CD4-positive, alpha-beta T cell treated with Interleukin-12 subunit alpha and Interleukin-12 subunit beta, for 1 hour (primary cell): ENCODE data around the gene EPHA3.

ENCODE experiments used
- DNase-seq: peaks from one replicate; pipeline ENCODE4 v3.0.0-alpha.2; 2020

The EPHA3 gene

DNA sequence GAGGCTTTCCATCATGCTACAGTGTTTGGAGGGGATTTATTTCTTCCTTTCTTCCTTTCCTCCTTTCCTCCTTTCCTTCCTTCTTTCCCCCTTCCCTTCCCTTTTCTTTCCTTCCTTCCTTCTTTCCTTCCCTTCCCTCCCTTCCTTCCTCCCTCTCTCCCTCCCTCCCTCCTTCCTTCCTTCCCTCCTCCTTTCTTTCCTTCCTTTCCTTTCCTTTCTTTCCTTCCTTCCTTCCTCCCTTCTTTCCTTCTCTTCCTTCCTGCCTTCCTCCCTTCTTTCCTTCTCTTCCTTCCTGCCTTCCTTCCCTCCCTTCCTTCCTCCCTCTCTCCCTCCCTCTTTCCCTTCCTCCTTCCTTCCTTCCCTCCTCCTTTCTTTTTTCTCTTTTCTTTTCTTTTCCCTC lies 127.2 kb downstream of the EPHA3 start:
- DNase-seq, result no peak

DNA sequence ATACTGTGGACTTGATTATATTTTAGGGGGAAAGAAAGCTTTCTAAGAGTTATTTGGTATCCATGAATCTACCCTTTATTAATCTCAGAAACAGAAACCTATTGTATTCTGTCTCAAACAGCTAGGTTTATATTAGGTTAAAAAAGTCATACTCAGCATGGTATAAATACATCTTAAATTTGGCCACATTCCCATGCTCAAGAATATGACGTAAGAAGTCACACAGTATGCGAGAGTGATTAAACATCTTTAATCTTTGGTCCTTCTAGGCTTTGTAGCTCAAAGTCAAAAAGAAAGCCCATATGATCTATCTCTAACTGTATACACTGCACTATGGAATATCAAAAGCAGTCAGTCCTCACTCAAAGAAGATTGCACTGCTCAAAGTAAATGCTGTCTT lies 131.4 kb downstream of the EPHA3 start:
- DNase-seq, result no peak

DNA sequence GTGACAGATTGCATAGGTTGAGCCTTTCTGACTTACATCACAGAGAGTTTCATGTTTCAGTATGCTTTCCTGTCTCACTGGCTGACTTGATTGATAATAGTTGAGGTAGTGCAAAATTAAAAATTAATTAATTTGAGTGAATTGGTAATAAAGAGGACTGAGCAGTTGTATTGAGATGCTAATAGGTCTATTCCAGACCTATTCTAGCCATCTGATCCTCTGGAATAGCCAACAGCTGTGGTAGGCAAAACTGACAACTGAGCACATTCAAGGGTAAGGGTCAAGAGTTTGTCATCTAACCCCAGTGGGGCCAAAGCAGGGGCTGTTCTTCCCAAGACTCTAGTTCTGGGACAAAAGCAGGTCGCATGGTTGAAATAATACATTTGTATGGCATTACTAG lies 132.4 kb downstream of the EPHA3 start:
- DNase-seq, result no peak

DNA sequence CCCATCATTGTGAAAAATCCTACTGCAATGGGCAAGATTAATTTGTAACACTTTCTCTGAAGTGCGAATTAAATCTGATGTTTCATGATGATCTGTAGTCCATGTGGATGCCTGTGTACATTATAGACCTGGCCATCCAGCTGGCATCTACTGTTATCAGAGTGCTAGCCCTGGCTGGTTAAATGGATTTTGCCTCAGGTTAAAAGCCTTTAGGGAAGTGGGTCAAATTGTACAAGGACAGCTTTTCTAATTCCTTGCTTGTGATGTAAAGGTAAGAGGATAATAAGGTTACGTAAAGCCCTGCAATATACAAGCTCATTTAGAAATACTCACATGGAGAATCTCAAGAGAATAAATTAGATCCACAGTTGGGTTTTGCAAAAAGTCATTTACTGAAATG lies 138.2 kb downstream of the EPHA3 start:
- DNase-seq, result no peak

DNA sequence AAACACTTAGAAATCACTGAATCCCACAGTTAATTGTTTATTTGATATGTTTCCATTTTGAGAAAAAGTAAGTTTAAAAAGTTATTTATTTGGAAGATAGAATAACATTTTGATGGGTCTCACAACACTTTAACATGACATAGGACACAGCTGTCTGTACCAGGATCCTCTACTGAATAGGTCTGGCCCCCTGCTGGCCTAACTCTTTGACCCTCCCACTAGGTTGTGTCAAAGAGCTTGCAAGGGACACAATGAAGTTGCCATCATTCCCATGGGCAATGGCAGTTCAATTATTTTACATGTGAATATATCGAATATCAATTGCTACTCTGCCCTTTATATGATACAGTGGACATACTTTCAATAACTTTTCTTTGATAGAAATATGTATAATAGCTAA lies 138.9 kb downstream of the EPHA3 start:
- no peak for DNase-seq

DNA sequence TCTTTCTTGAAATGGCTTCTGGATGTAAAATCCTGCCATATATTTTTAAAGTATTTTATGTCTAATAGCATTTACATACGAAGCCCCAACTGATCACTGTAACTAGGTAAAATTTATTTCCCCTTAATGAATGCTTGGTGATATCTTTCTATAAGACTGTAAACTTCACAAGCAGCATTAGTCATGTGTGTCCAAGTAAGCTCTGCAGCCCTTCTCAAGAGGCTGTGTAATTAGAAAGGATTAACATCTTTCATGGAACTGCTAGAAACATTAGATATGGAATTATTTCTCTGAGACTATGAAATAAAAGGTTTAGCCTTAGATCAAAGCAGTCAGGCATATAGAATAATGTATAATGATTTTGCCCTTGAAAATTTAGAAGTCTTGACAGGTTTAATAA lies 143.3 kb downstream of the EPHA3 start:
- no peak for DNase-seq

DNA sequence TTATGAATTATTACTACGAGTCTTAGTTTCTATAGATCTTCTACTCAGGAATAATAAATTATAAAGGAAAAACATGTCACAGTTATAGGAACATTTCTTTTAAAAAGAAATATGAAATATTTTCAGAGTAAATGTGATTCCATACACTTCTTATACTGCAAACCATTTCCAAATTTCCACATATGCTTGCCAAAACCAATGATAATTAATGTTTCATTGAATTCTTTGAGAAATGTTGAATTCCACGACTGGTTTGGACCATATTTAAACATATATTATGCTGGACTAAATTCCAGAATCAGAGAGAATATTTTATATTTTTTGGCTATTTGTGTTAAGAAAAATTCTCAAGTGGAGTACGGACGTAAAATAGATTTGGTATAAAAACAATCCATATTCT lies 144.6 kb downstream of the EPHA3 start:
- DNase-seq, result no peak

DNA sequence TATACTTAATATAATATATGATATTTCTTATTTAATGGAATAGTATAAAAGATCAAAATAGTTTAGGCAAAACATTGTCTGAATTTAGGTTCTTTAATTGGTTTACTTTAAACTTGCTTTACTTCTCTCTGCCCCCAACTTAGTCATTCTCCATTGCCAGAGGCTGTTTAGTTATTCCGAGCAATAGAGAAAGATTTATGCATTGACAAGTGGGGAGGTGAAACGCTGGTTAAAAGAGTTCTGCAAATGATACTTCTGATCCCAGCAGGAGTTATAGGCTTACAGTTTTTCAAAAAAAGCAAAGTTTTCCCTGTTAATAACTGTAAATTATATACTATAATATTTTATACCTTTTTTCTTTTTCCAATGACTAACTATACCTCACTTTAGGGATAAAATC lies 145.4 kb downstream of the EPHA3 start:
- no peak for DNase-seq

DNA sequence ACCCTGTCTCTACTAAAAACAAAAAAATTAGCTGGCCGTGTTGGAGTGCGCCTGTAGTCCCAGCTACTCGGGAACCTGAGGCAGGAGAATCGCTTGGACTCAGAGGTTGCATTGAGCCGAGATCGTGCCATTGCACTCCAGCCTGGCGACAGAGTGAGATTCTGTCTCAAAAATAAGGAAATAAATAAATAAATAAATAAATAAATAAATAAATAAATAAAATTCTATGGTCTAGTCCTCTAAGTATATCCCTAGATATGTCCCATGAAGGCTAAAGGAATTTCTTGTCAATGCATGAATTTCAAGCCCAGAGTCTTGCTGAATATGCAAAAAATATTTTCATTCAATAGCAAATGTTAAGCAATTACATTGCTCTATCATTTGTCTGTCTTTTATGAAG lies 149.0 kb downstream of the EPHA3 start:
- no peak for DNase-seq

DNA sequence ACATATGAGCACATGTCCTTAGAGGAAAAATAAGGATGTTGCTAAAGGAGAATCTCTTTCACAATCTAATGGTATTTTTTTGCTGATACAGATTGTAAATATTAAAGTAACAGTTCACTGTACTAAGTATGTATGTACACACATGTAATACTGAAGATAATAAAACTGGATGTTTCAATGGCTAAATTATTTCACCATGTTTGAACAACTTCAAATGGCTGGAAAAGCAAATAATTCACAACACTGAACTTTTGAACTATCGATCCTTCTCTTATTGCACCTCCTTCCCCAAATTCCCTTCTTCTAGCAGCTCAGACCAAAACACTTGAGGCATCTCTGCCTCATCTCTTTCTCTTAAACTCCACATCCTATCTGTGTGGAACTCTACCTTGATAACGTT lies 149.5 kb downstream of the EPHA3 start:
- no peak for DNase-seq

DNA sequence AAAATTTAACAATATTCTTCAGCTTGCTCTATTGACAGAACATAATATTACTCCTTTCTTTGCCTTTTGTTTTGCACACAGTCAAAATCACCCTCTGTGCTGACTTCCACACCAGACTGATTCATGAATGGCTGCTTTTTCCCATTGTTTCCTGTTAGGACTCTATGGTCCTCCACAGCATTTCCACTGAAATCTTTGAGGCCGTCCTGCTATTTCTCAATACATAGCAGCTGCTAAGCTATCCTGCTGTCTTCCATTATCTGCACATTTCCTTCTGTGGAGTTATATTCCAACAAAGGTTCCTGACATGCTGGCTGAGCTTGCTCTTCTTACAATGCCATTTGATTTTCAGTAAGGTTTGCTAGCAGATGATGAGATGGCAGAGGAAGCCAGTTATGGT lies 153.3 kb downstream of the EPHA3 start:
- no peak for DNase-seq

DNA sequence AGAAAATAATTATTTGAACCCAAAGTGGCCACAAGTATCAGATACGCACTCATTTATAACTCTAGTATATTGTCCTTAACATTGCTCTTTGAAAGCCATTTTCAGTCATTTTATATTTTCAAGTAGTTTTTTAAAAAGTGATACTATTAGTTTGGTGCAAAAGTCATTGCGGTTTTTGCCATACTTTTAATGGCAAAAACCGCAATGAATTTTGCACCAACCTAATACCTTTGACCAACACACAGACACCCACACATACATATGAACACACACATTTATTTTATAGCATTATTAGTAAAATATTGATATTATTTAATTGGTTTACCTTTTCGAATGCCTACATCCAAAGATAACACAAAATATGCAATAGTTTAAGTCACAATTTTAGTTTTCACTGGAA lies 154.3 kb downstream of the EPHA3 start:
- DNase-seq, result no peak

DNA sequence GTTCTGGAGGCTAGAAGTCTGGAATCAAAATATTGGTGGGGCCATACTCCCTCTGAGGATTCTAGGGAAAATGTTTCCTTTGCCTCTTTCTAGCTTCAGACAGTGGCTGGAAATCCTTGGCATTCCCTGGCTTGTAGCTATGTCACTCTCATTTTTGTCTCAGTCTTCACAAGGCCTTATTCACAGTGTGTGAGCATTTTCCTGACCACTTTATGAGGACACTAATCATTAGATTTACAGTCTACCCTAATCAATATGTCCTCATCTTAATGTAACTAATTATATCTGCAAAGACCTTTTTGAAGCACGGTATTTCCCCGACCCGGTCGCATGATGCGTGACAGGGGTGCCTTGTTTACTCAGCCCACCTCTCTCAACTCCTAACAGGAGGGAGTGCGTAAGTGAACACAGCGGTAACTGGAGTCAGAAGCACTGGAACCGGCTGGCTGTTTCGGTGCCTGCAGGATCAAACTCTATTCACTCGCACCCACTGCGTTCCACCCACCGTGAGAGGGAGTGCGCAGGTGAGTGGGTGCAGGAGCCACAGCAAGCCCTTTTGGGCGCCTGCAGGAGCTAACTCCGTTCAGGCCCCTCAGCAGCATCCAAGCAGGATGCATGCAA lies 155.0 kb downstream of the EPHA3 start:
- DNase-seq, result no peak

DNA sequence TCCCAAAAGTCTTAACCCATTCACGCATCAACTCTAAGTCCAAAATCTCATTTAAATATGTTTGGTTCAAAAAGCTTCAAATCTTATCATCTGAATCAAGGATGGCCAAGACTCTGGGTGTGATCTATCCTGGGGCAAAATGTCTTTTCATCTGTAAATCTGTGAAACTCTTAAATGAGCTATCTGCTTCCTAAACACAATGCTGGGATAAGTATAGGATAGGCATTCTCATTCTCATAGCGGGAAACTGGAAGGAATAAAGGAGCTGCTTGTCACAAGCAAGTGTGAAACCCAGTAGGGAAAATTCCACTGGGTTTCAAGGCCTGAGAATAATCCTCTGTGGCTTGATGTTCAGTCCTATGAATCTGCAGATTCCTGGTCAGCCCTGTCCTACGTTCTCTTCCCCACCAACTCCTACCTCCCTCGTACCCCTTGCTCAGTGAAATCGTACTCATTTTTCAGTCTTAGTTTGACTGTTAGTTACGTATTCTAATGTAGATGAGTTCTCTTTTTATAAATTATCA lies 156.7 kb downstream of the EPHA3 start:
- no peak for DNase-seq

DNA sequence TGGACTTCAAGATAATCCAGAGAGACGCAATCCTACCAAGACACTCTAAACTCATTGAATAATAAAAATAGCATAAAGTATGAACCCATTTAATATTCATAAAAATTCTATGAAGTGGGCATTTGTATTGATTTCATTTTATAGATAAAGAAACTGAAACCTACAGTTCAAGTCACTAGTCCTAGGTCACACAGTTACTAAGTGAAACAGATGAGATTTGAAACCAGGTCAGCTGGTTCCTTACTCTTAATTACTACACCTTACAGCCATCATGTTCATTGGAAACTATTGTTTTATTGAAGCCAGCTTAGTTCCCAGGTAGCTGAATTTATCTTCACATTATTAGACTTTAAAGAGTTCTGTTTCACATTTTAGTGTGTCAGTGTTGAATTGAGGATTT lies 158.7 kb downstream of the EPHA3 start:
- no peak for DNase-seq

DNA sequence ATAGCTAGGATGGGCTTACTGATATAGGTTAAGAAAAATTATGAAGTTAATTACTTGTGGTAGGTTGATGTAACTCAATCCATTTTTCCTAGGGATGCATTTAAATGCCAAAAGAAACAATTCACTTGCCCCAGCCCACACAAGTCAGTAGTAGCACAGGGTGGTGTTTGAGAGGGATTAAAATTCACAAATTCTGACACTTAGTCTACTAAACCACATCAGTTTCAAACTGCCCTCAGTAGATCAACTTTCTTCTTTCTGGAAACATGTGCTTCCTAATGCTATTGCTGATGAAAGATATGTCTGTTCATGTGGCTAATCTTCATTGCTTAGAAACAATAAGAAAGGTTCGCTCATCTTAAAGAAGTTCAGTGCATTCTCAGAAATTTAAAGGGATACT lies 160.6 kb downstream of the EPHA3 start:
- DNase-seq, result no peak

DNA sequence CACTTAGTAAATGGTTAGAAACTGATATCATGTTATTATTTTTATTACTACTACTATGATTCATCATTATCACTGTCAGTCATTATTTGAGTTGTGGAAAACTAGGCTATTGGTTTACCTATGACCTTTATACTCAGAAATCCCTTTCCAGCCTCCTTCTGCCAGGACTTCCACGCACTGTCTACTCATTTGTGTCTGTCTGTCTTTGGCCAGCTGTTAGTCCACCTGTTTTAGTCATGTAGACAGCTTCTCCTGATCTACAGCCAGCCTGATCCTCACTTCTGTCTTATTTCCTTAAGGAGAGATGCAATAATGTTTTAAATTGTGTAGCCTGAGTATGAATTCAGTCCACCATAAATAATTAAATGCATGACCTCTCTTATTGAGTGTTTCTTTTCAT lies 162.8 kb downstream of the EPHA3 start:
- DNase-seq, result no peak

DNA sequence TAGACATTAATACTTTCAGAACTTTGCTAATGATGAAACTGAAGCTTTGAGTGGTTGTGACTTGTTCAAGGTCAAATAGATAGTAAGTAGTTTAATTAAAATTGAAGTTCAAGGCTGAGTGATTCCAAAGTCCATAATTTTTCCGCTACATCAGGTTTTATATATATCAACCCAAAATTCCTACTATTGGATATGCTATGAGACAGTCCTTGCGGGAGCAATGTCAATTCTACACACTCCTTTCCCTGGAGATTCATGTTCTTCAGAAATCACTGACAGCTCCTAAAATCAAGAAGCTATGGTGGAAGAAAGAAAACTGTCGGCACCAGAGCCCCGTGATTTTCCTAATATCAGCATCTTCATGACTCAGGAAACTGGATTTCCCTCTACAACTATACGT lies 167.6 kb downstream of the EPHA3 start:
- no peak for DNase-seq

DNA sequence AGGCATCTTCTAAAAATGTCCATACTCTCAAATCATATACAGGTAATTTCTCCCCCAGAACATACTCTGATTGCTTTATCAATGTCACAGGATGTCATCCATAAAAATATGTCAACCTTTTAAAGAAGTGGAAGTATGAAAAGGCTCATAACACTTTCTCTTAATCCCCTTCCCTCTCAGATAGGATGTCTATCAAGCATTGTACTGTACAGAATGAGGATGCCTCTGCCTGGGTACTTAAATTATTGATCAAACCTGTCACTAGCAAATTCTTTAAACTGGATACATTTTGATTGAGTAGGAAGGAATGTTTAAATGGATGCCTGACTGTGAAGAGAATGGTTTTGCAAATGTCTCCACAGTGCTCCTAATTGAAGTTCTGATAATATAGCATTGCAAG lies 168.7 kb downstream of the EPHA3 start:
- DNase-seq, result no peak

DNA sequence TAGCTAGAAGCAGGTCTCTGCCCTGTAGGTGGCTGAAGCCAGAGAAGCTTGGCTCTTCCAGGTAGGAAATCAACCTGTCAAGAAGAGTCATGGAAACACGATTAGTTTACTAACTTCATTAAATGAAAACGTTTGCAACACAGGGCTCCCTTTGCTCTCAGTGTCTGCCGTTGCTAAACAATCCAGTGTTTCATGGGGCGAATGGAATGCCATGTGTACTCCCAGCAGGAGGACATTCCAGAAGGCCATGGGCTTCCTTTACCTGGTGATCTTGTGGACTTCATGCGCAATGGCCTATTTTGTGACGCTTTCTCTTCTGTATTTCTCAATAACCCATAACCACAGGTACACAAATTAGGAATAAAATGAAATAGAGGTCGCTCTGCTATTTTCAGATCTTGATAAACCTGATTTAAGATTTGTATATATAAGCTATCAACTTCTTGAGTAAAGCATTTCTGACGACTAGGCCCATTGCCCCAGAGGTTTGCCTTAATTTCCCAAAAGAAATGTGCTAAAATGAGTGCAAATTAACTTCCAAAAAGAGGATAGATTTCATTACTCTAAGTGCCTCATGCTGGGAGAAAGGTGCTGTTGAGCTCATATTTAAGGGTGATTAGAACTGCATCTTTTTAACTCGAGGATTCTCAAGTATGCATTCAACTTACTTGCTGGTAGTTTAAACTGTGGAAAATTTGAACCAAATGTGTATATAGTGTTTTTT lies 171.0 kb downstream of the EPHA3 start:
- DNase-seq, result no peak

DNA sequence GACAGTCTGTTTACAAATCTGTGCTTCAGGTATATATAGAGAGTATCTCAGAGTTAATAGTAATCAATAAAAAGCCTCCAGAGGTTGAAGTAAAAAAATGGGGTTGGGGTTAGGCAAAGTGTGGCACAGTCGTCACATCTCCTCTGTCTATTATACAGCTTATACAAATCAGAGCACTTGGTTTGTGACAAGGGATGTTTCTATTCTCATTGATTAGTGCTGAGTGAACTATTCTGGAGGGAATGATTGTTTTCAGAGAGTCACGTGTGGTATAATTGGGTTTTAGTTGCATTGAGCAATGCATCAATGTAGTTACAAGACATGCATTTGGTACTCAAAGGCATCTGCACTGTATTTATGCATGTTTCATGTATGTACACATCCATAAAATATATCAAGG lies 172.9 kb downstream of the EPHA3 start:
- no peak for DNase-seq

DNA sequence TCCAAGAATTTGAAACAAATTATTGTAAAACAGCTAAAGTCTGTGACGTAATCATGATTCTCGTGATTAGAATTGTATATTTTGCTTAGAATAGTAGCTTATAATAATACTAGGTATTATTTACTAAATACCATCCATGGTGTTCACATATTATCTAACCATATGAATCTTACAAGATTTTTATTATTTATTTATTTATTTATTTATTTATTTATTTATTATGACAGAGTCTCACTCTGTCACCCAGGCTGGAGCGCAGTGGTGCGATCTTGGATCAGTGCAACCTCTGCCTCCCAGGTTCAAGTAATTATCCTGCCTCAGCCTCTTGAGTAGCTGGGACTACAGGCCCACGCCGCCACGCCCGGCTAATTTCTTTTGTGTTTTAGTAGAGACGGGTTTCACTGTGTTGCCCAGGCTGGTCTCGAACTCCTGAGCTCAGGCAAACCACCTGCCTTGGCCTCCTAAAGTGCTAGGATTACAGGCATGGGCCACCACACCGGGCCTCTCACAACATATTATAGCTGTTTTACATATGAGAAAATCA lies 173.5 kb downstream of the EPHA3 start:
- DNase-seq, result no peak

DNA sequence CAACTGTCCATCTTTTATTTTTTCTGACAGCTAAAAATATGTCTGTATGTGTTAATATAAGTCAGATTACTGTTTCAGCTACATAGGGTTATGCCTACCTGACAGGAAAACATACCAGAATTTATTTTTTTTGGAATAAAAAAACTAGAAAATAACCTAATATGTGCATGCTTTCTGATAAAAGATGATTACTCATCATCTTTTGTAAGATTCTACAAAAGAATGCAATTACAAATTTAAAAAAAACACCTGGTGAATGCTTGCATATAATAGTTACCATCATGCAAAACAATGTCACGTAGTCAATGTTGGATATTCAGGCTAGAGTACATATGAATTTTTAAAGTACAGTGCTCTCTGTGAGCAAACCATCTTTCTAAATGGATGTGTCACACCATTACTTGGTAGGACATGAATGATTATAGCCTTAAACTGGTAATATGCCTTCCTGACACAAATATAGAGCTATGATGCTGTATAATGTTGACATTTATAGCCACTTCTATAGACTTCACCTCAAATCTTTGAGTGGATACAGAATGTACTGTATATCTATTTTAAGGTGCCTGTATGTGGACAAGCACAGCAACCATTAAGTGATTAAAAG lies 180.6 kb downstream of the EPHA3 start:
- no peak for DNase-seq

DNA sequence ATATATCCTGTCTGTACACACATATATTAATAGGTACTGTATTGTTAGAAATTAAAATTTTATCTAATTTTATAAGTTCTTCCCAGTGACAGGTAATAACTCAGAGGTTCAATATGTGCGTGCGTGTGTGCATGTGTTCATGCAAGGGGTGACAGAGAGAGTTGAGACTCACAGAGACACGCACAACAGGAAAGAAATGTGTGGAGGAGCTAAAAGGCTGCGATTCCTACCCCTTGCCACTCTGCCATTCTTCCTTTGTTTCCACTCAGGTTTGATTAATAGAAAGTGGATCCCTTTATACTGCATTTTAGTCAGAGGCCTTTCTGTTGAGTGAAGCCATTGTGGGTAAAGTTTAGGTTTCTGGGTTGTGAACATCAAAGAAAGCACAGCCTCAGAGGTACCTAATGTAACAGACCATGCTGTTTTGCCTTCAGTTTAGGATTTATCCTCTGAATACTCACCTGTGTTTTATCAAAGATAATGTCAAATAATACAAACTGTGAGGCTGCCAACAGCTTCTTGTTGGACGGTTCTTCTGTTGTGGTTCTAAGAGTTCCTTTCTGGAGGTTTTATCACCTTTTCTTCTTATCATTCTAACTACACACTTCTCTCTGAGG lies 182.3 kb downstream of the EPHA3 start:
- no peak for DNase-seq
